Chondrocyte (in vitro differentiated cells): Measurements from ENCODE around the gene SEC14L6. TPM values are rescaled to one million over a fixed set of nuclear protein-coding genes. Genes with fewer than 3 reads are reported as not detected.

Experiments
- DNase-seq: peaks from one replicate; pipeline ENCODE4 v3.0.0; 2021; ENCODE audit warnings: mixed read lengths, low spot score
- H3K27ac Mint-ChIP-seq: one replicate; pipeline ENCODE4 v1.8.0; 2021; ENCODE audit warnings: mild to moderate bottlenecking, moderate library complexity, mixed read lengths; ENCODE audit not compliant: unreplicated experiment
- H3K27me3 Mint-ChIP-seq: 2 replicates; pipeline ENCODE4 v1.8.0; 2021; ENCODE audit warnings: low read depth, mixed read lengths
- H3K36me3 Mint-ChIP-seq: 2 replicates; pipeline ENCODE4 v1.8.0; 2021; ENCODE audit warnings: low read depth, mixed read lengths
- H3K4me1 Mint-ChIP-seq: 2 replicates; pipeline ENCODE4 v1.8.0; 2021; ENCODE audit warnings: low read depth, mild to moderate bottlenecking, mixed read lengths
- H3K4me3 Mint-ChIP-seq: one replicate; pipeline ENCODE4 v1.8.0; 2021; ENCODE audit warnings: mild to moderate bottlenecking, moderate library complexity, mixed read lengths; ENCODE audit not compliant: unreplicated experiment
- H3K9me3 Mint-ChIP-seq: 2 replicates; pipeline ENCODE4 v1.8.0; 2021; ENCODE audit warnings: low read depth, mixed read lengths
- total RNA-seq: library from RNA; stranded (reverse); gene quantifications from 3 replicates; pipeline ENCODE4 v1.2.1, GENCODE V29; 2021
- TF ChIP-seq, protein P1 (sequence below): fragments of 200-600 bp; sonication (generic); IDR thresholded peaks from 2 replicates; pipeline ENCODE4 v1.5.0; 2021; ENCODE audit warnings: antibody characterized with exemption, mild to moderate bottlenecking, moderate library complexity

The SEC14L6 gene
- total RNA-seq, 1 donor from 2014 or later, result 1.2 TPM

GRCh38 chr22:30566125-30566524, 19.6 kb upstream of the SEC14L6 start:
- H3K27me3 Mint-ChIP-seq, result peaks cover 16% of the 10 kb centered on the region
- H3K27ac Mint-ChIP-seq, result no peak overlapping the region
- no peak for DNase-seq
- no peaks in the 10 kb centered on the region for H3K9me3 Mint-ChIP-seq
- peaks cover 6% of the 10 kb centered on the region for H3K4me1 Mint-ChIP-seq
- TF ChIP-seq, protein P1, sequence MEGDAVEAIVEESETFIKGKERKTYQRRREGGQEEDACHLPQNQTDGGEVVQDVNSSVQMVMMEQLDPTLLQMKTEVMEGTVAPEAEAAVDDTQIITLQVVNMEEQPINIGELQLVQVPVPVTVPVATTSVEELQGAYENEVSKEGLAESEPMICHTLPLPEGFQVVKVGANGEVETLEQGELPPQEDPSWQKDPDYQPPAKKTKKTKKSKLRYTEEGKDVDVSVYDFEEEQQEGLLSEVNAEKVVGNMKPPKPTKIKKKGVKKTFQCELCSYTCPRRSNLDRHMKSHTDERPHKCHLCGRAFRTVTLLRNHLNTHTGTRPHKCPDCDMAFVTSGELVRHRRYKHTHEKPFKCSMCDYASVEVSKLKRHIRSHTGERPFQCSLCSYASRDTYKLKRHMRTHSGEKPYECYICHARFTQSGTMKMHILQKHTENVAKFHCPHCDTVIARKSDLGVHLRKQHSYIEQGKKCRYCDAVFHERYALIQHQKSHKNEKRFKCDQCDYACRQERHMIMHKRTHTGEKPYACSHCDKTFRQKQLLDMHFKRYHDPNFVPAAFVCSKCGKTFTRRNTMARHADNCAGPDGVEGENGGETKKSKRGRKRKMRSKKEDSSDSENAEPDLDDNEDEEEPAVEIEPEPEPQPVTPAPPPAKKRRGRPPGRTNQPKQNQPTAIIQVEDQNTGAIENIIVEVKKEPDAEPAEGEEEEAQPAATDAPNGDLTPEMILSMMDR, result no peak
- no peaks in the 10 kb centered on the region for H3K36me3 Mint-ChIP-seq
- H3K4me3 Mint-ChIP-seq, result no peak overlapping the region

GRCh38 chr22:30565341-30565740, 18.8 kb upstream of the SEC14L6 start:
- Mint-ChIP-seq H3K27ac (no peak overlapping the region), H3K36me3 (no peaks in the 10 kb centered on the region), H3K27me3 (peaks cover 14% of the 10 kb centered on the region), H3K4me3 (no peak overlapping the region), H3K9me3 (no peaks in the 10 kb centered on the region), H3K4me1 (peaks cover 6% of the 10 kb centered on the region)
- TF ChIP-seq, protein P1, result no peak
- DNase-seq, result no peak

DNA sequence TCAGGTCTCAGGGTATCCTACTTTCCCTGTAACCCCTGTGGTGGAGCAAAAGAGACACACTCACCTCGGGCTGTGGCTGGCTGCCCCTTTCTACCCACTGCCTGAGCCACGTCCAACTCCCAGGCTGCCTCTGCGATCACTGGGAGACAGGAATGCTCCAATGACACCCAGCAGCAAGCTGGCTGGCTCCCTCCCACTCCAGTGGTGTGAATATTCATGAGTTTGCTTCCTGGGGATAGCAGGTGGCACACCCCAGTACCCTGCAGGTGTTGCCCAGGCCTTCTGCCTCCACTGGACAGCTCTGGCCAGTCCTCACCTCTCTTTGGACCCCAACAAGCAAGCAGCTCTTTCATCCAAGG, 18.2 kb upstream of the SEC14L6 start:
- H3K27ac Mint-ChIP-seq, result no peak overlapping the region
- H3K27me3 Mint-ChIP-seq, result peaks cover 13% of the 10 kb centered on the region
- no peak overlapping the region for H3K4me3 Mint-ChIP-seq
- peaks cover 6% of the 10 kb centered on the region for H3K4me1 Mint-ChIP-seq
- no peaks in the 10 kb centered on the region for H3K9me3 Mint-ChIP-seq
- H3K36me3 Mint-ChIP-seq, result no peaks in the 10 kb centered on the region
- no peak for DNase-seq
- TF ChIP-seq, protein P1, result no peak

DNA sequence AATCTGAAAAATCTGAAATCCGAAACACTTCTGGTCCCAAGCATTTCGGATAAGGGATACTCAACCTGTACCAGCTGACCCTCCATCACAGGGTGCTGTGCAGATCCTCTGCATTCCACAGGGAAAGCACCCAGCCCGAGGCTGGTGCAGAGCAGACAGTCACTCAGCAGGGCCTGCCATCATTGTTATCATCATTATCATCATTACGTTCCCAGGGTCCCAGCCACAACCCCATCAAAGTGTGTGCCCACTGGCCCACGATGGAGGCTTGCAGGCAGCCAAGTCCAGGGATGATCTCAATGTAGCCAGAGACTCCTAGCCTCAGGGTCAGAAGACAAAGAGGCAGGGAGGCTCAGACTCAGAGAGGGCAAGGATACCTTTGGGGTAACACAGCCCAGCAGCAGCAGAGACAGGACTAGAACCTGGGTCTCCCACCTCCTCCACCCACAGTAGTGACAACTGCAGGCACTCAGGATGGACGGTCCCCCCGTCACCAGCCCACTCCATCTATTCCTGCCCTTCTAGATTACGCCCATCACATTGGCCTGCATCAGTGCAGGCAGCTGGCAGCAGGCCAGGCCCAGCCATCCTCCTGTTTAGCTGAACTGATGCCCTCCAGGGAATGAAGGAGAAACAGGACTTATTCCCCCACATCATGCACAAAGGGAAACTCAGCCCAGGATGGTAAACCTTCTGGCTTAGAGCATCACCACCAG, 17.7 kb upstream of the SEC14L6 start:
- no peaks in the 10 kb centered on the region for H3K9me3 Mint-ChIP-seq
- no peak overlapping the region for H3K27ac Mint-ChIP-seq
- TF ChIP-seq, protein P1, result no peak
- H3K27me3 Mint-ChIP-seq, result peaks cover 13% of the 10 kb centered on the region
- no peak for DNase-seq
- peaks cover 6% of the 10 kb centered on the region for H3K4me1 Mint-ChIP-seq
- no peaks in the 10 kb centered on the region for H3K36me3 Mint-ChIP-seq
- H3K4me3 Mint-ChIP-seq, result no peak overlapping the region

DNA sequence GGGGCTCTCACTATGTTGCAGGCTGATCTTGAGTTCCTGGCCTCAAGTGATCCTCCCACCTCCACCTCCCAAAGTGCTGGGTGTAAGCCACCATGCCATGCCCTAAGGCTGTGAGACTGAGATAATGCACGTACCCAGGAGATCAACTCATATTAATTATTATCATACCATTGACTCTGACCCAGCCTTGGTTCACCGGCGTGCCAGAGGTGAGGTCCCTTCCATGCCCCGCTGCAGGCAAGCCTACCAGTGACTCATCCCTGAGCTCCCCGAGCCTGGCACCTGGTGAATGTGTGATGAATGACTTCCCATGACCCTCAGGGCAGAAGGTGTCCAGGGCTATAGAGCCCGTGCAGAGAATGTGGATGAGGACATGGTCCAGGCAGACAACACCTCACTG, 15.8 kb upstream of the SEC14L6 start:
- no peak overlapping the region for H3K4me3 Mint-ChIP-seq
- peaks cover 11% of the 10 kb centered on the region for H3K27me3 Mint-ChIP-seq
- H3K4me1 Mint-ChIP-seq, result peaks cover 6% of the 10 kb centered on the region
- no peak for DNase-seq
- no peaks in the 10 kb centered on the region for H3K36me3 Mint-ChIP-seq
- TF ChIP-seq, protein P1, result no peak
- no peak overlapping the region for H3K27ac Mint-ChIP-seq
- no peaks in the 10 kb centered on the region for H3K9me3 Mint-ChIP-seq
